Measurements from ENCODE around the gene ADCY2. TPM values are rescaled to one million over a fixed set of nuclear protein-coding genes. Genes with fewer than 3 reads are reported as not detected.

ADCY2 gene
- total RNA-seq, 1 donor from 2014 or later = 1.5 TPM

DNA sequence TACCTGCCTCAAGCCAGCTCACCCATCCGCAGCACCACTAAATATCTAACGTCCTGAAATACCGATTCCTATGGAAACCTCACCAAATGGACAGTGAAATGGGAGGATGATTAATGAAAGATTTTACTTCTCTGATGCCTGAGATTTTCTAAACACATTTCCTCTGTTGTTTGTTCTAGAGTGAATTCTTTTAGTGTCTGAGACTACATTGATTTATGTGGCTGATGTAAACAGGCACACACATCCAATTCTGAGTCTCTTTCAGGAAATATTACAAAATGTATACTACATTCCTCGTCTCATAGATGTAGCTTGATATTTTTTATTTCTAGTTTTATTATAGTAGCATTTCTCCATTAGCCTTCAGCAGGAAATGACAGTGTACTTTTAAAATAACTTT, 20.5 kb upstream of the ADCY2 start:
- Mint-ChIP-seq H3K4me3 (ENCODE audit: unreplicated experiment) (no peak overlapping the region), H3K27me3 (ENCODE audit: unreplicated experiment) (no peaks in the 10 kb centered on the region), H3K27ac (ENCODE audit: unreplicated experiment) (no peak overlapping the region), H3K4me1 (ENCODE audit: unreplicated experiment) (no peaks in the 10 kb centered on the region), H3K9me3 (ENCODE audit: unreplicated experiment) (no peaks in the 10 kb centered on the region), H3K36me3 (ENCODE audit: low read depth, unreplicated experiment) (no peaks in the 10 kb centered on the region)
- TF ChIP-seq, protein P1, sequence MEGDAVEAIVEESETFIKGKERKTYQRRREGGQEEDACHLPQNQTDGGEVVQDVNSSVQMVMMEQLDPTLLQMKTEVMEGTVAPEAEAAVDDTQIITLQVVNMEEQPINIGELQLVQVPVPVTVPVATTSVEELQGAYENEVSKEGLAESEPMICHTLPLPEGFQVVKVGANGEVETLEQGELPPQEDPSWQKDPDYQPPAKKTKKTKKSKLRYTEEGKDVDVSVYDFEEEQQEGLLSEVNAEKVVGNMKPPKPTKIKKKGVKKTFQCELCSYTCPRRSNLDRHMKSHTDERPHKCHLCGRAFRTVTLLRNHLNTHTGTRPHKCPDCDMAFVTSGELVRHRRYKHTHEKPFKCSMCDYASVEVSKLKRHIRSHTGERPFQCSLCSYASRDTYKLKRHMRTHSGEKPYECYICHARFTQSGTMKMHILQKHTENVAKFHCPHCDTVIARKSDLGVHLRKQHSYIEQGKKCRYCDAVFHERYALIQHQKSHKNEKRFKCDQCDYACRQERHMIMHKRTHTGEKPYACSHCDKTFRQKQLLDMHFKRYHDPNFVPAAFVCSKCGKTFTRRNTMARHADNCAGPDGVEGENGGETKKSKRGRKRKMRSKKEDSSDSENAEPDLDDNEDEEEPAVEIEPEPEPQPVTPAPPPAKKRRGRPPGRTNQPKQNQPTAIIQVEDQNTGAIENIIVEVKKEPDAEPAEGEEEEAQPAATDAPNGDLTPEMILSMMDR (IDR thresholded peaks at IDR 0.05; ENCODE audit: unreplicated experiment) = no peak
- no peak for DNase-seq (ENCODE audit: low spot score)

DNA sequence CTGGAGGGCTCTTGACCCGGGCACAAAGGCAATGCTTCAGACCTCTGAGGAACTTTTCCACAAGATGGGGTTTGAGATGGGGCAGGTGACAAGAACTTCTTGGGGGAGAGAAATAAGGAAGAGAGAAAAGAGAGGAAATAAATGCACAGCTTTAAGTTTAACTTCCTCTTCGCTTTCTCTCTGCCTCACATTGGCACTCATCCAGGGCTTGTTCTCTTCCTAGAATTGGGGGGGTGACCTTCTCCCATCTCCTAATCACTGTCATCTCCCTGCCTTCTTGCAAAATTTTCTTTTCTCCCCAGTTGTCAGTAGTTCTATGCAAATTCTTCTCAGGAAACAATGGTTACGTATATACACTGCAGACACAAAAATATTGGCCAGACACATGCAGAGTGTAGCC, 19.1 kb upstream of the ADCY2 start:
- H3K9me3 Mint-ChIP-seq (ENCODE audit: unreplicated experiment) = no peaks in the 10 kb centered on the region
- H3K4me3 Mint-ChIP-seq (ENCODE audit: unreplicated experiment) = no peak overlapping the region
- DNase-seq (ENCODE audit: low spot score) = no peak
- no peak overlapping the region for H3K27ac Mint-ChIP-seq (ENCODE audit: unreplicated experiment)
- TF ChIP-seq, protein P1 (IDR thresholded peaks at IDR 0.05; ENCODE audit: unreplicated experiment) = no peak
- no peaks in the 10 kb centered on the region for H3K27me3 Mint-ChIP-seq (ENCODE audit: unreplicated experiment)
- H3K36me3 Mint-ChIP-seq (ENCODE audit: low read depth, unreplicated experiment) = no peaks in the 10 kb centered on the region
- no peaks in the 10 kb centered on the region for H3K4me1 Mint-ChIP-seq (ENCODE audit: unreplicated experiment)

DNA sequence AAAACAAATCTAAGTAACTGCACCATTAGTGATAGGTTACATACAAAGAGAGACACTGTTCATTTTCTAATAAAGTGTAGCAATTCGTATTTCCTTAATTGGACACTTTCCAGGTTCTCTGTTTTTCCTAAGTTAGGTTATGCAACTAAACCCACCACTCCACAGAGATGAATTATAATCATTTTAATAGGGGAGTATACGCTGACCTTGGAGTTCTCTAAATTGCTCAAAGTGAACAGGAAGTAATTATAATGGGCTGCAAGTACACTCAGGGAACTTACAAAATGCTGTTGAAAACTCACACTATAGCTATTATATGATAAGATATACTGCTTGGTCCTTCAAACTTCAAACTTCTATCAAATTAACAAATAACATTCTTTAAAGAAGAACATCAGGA, 18.2 kb upstream of the ADCY2 start:
- DNase-seq (ENCODE audit: low spot score) = no peak
- H3K4me1 Mint-ChIP-seq (ENCODE audit: unreplicated experiment) = no peaks in the 10 kb centered on the region
- H3K4me3 Mint-ChIP-seq (ENCODE audit: unreplicated experiment) = no peak overlapping the region
- H3K9me3 Mint-ChIP-seq (ENCODE audit: unreplicated experiment) = no peaks in the 10 kb centered on the region
- H3K27me3 Mint-ChIP-seq (ENCODE audit: unreplicated experiment) = no peaks in the 10 kb centered on the region
- no peaks in the 10 kb centered on the region for H3K36me3 Mint-ChIP-seq (ENCODE audit: low read depth, unreplicated experiment)
- H3K27ac Mint-ChIP-seq (ENCODE audit: unreplicated experiment) = no peak overlapping the region
- TF ChIP-seq, protein P1 (IDR thresholded peaks at IDR 0.05; ENCODE audit: unreplicated experiment) = no peak

DNA sequence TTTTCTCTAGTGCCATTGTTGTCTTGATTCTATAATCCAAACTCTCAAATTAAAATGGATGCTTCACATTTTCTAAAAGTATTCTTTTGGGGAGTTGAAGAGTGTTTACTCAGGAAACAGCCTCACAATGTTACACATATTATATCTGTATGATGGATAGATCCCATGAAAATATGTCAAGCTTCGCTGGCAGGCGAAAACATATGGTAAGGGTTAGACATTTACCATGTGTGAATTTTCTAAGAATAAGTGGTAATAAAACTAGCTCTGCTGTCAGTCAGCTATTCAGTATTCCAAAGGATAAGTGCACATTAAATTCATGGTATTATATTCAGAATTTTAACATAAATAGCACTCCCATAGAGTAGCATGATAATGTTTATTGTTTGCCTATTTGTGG, 13.3 kb upstream of the ADCY2 start:
- H3K4me1 Mint-ChIP-seq (ENCODE audit: unreplicated experiment) = no peaks in the 10 kb centered on the region
- H3K4me3 Mint-ChIP-seq (ENCODE audit: unreplicated experiment) = no peak overlapping the region
- H3K27ac Mint-ChIP-seq (ENCODE audit: unreplicated experiment) = no peak overlapping the region
- H3K27me3 Mint-ChIP-seq (ENCODE audit: unreplicated experiment) = no peaks in the 10 kb centered on the region
- no peaks in the 10 kb centered on the region for H3K9me3 Mint-ChIP-seq (ENCODE audit: unreplicated experiment)
- no peak for DNase-seq (ENCODE audit: low spot score)
- TF ChIP-seq, protein P1 (IDR thresholded peaks at IDR 0.05; ENCODE audit: unreplicated experiment) = no peak
- H3K36me3 Mint-ChIP-seq (ENCODE audit: low read depth, unreplicated experiment) = no peaks in the 10 kb centered on the region

DNA sequence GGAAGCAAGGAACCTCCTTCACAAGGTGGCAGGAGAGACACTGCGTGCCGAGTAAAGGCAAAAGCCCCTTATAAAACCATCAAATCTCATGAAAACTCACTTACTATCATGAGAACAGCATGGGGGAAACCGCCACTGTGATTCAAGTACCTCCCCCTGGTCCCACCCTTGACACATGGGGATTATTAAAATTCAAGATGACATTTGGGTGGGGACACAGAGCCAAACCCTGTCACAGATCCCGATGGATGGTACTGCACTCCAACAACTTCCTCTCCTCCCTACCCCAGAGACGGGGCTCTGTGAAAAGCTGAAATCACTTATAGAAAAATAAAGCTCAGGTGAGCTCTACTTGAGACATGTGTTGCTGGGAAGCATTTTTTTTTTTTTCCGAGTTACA, 10.3 kb upstream of the ADCY2 start:
- Mint-ChIP-seq H3K27ac (ENCODE audit: unreplicated experiment) (no peak overlapping the region), H3K4me3 (ENCODE audit: unreplicated experiment) (no peak overlapping the region), H3K9me3 (ENCODE audit: unreplicated experiment) (no peaks in the 10 kb centered on the region), H3K36me3 (ENCODE audit: low read depth, unreplicated experiment) (no peaks in the 10 kb centered on the region), H3K4me1 (ENCODE audit: unreplicated experiment) (no peaks in the 10 kb centered on the region), H3K27me3 (ENCODE audit: unreplicated experiment) (no peaks in the 10 kb centered on the region)
- TF ChIP-seq, protein P1 (IDR thresholded peaks at IDR 0.05; ENCODE audit: unreplicated experiment) = no peak
- DNase-seq (ENCODE audit: low spot score) = no peak

All from endothelial cell (in vitro differentiated cells).